22Rv1 (cell line): ENCODE data around the gene THBS3.
"Not testable (repeated sequence)": the region's sequence is repeated elsewhere in the genome, so short reads cannot be mapped to it uniquely, and the experiment has no call there.

Source experiments
- H3K27ac ChIP-seq: fragments of 450-650 bp; 2 replicates; pipeline ENCODE4 v1.5.1; 2017
- CTCF ChIP-seq: fragments of 450-650 bp; IDR thresholded peaks from 2 replicates; pipeline ENCODE4 v1.5.1; 2017; ENCODE audit warnings: mild to moderate bottlenecking
- ZFX ChIP-seq: fragments of 450-650 bp; IDR thresholded peaks from 2 replicates; pipeline ENCODE4 v1.6.1; 2017; ENCODE audit warnings: antibody characterized with exemption, borderline replicate concordance

Gene THBS3

GRCh38 chr1:155218854-155219591 lies 11.3 kb upstream of the THBS3 start:
- peak overlapping the region; percentile 56 for H3K27ac ChIP-seq
- TF ChIP-seq CTCF = no peak
- TF ChIP-seq ZFX = no peak

- not testable (repeated sequence) for H3K27ac ChIP-seq
Measured at GRCh38 chr1:155214702-155215101, 7.0 kb upstream of the THBS3 start.

- not testable (repeated sequence) for H3K27ac ChIP-seq
Measured at GRCh38 chr1:155212051-155212440, 4.3 kb upstream of the THBS3 start.

- not testable (repeated sequence) for H3K27ac ChIP-seq
Measured at GRCh38 chr1:155211381-155212050, 3.8 kb upstream of the THBS3 start.

- peak overlapping the region; percentile 91 for H3K27ac ChIP-seq
- TF ChIP-seq ZFX (no peak), CTCF (no peak)
Measured at GRCh38 chr1:155210314-155211104, 2.8 kb upstream of the THBS3 start.

- TF ChIP-seq ZFX (no peak), CTCF (no peak)
- peak overlapping the region; percentile 91 for H3K27ac ChIP-seq
Measured at GRCh38 chr1:155209312-155209721, 1.6 kb upstream of the THBS3 start.

GRCh38 chr1:155208541-155209311 lies 1.0 kb upstream of the THBS3 start, which contains the start of gene MTX1:
MTX1 (plus strand) TSS chr1:155208695; CDS start chr1:155208805, 110 bp downstream.
- no peak for TF ChIP-seq CTCF
- TF ChIP-seq ZFX = no peak
- H3K27ac ChIP-seq = peak within 1 kb of the TSS; percentile 91

- peak overlapping the region; percentile 91 for H3K27ac ChIP-seq
- TF ChIP-seq CTCF = peak; percentile 88
- no peak for TF ChIP-seq ZFX
Measured at GRCh38 chr1:155206891-155207805, 549 bp downstream of the THBS3 start.
